GM19438 (cell line): ENCODE measurements around the gene CPZ.

ENCODE experiments used
- ATAC-seq: cut with Tn5 transposase; IDR thresholded peaks from one replicate; pipeline ENCODE4 v1.9.1; 2021; ENCODE audit warnings: low read depth; ENCODE audit not compliant: unreplicated experiment

Gene CPZ

DNA sequence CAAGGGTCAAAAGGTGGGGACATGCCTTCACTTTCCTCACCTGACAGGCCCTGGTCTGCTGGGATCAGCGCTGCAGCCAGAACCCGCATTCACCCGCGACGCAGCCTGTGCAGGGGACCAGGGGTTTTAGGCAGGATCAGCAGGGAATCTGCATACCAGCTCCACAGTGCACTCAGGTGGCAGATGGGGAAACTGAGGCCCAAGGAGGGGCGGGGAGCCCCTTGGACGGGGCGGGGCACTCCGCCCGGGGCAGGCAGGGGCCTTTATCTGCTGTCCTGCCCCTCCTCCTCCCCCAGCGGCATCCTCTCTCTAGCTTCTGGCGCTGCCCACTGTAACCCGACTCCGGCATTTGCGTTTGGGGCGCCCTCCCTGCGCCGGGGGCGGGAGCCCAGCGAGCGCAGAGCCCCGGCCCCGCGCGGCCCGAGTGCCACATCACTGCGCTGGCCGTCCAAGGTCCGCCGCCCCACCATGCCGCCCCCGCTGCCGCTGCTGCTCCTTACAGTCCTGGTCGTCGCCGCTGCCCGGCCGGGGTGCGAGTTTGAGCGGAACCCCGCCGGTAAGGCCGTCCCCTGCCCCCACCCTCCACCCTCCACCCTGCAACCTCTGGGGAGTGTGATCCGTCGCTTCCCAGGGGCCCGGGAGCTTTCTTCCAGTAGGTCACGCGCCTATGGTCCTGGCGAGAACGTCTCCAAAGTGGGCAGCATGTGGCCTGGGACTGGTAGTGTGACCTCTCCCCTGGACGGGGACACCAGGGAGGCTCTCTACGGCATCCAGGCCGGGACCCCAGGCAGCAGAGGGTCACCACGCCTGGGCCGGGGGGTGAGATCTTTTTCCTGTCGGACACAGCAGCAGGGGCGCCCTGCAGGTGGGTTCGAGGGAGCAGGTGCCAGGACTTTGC lies at the start of gene CPZ:
Gene CPZ (plus strand): TSS at position 400 of the 898 bp plus-strand sequence. CDS start 69 bp downstream, at position 469.
- ATAC-seq, result no peak

DNA sequence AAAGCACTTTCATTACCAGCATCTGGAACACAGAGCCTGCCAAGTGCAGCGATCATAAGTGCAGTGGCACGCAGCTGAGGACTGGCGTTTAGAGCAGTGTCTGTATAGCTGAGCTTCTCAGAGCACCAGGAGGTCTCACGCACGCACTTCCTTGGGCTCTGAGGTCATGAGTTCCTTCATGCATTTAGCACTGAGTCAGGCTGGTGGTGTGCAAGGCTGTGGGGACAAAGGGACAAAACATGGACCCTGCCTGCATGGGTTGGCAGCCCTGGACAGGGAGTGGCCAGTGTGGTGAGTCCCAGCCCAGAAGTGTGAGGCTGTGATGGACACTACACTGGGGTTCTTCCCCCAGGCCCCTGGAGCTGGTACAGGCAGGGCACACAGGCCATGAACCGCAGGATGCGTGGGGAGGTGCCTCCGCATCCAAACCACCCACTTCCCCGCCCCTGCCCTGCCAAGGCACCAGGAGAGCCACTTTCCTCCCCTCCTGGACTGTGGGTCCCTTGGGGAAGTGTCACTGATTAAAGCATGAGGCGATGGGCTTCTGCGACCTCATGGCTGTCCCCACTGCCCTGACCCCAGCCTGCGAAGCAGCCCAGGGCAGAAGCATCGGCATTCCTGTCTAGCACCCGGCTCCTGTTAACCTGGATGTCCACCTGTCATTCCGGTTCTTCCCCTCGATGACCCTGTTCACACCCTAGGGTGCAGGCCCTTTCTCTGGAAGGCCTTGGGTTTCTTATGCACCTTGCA lies 49.6 kb upstream of the CPZ start:
- no peak for ATAC-seq

GRCh38 chr4:8543623-8544022 lies 48.9 kb upstream of the CPZ start:
- ATAC-seq, result no peak

GRCh38 chr4:8544282-8544681 lies 48.3 kb upstream of the CPZ start:
- no peak for ATAC-seq

DNA sequence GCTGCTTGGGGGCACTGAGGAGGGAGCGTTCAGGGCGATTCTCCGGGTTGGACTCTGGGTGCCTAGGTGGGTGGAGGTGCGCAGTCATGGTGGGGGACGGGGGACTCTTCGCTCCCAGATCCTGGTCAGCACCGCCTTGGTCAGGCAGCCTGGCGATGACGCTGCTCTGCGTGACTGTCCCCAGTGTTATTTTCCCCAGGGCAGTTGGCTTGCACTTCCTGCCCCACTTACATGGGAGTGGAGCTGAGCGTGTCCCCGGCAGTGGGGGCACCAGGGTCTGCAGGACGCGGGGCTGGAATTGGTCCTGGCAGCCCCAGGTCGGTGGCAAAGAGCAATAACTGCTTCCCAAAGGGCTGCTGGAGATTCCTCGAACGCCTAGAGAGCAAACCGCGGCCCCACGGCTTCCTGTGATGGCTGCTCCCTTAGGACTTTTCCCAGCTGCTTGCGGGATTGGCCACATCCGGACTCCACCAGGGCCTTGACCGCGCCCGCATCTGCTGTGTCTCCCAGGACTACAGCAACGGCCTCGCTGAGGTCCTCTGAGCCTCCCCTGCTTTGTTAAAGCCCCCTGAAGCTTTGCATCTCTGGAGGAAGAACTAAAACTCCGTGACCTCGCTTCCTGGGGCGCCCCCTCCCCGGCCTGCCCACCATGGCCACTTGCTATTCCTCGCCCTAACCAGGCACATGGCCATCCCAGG lies 47.7 kb upstream of the CPZ start:
- ATAC-seq, result no peak

- ATAC-seq, result no peak
Measured at GRCh38 chr4:8545439-8545765, 47.2 kb upstream of the CPZ start.

- ATAC-seq, result no peak
Measured at GRCh38 chr4:8546766-8547107, 45.8 kb upstream of the CPZ start.

DNA sequence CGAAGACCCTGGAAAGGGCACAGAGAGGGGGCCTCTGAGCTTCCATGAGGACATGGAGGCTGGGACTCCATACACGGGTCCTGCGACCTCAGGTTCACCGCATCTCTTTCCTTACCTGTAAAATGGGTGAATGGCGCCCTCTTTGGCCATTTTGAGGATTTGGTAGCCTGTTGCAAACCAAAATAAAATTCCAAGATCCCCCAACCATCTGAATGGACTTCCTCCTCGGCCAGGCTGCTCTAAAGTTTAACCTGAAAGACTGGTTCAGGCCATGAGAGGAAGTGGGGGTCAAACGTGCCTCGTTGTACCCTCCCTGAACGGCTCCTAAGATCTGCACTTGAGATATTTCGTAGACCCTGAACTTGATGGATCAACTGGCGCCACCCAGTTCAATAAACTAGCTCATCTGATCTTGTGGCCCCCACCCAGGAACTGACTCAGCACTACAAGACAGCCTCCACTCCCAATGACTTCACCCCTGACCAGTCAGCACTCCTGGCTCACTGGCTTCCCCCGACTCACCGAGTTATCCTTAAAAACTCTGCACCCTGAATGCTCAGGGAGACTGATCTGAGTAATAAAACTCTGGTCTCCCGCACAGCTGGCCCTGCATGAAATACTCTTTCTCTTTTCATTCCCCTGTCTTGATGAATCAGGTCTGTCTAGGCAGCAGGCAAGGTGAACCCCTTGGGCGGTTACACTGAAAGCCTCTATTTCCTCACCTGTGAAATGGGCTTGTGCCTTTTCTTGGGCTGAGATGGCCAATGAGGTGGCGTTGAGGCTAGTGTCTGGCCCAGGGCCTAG lies 45.3 kb upstream of the CPZ start:
- ATAC-seq, result no peak

GRCh38 chr4:8547912-8548730 lies 44.4 kb upstream of the CPZ start:
- ATAC-seq, result no peak

GRCh38 chr4:8548731-8549351 lies 43.7 kb upstream of the CPZ start:
- no peak for ATAC-seq

GRCh38 chr4:8549352-8549931 lies 43.1 kb upstream of the CPZ start:
- ATAC-seq, result no peak

DNA sequence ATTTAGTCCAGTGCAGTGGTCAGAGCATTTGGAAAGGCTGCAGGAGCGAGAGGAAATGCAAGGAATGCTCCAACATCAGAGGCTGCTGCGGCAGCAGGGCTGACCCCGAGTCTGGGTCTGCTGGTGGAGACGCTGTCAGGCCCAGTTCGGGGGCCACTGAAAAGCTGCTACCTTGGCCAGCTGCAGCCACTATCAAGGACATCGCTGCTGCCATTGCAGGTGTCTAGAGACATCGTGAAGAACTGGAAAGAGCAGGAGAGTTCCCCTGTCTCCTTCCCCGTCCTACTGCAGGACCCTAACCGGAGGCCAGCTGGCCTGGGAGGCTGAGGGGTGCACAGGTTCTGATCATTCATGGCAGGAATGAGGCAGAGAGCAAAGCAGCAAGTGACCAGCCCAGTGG lies 41.9 kb upstream of the CPZ start:
- no peak for ATAC-seq

- ATAC-seq, result no peak
Measured at GRCh38 chr4:8552024-8552423, 40.5 kb upstream of the CPZ start.

DNA sequence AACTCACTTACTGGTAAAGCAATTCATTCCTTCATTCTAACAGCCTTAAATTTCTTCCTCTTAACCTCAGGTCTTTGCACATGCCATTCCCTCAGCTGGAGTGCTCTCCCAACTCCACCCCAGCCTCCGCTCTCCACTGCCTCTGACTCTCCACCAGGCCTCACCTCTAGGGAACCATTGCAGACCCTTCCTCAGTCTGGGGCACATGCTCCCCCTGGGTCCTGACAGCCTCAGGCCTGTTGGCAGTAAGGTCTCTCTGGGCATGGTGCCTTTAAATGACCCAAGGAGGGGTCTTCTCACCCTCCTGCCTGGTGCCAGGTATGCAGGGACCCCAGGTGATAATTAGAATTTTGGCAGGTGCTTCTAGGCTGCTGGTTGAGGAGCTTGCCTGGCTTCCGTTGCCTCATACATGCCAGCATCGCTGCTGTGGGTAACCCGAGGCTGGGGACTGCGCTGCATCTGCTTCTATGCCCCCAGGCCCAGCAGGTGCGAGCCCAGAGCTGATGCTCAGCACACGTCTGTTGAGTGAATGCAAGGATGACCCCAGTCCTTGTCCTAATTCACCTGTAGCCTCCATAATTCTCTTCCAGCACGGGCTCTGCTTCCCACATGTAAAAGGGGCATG lies 39.9 kb upstream of the CPZ start:
- ATAC-seq, result no peak

DNA sequence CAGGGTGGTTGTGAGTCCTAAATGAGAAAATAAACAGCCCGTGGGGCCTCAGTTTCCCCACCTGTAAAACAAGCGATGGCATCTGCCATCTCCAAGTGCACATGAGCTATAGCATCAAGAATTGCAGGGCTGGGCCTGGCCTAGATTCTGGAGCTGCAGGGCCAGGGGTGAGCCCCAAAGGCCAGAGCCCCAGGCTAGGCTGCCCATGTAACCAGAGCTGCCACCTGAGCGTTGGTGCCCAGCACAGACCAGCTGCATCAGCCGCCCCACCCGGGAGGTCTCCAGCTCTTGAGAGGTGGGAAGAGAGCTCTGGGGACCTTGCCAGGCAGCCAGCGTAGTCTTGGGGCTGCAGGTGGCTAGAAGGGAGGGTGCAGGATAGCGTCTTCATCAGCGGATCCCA lies 39.3 kb upstream of the CPZ start:
- no peak for ATAC-seq

GRCh38 chr4:8553991-8554405 lies 38.6 kb upstream of the CPZ start:
- no peak for ATAC-seq

DNA sequence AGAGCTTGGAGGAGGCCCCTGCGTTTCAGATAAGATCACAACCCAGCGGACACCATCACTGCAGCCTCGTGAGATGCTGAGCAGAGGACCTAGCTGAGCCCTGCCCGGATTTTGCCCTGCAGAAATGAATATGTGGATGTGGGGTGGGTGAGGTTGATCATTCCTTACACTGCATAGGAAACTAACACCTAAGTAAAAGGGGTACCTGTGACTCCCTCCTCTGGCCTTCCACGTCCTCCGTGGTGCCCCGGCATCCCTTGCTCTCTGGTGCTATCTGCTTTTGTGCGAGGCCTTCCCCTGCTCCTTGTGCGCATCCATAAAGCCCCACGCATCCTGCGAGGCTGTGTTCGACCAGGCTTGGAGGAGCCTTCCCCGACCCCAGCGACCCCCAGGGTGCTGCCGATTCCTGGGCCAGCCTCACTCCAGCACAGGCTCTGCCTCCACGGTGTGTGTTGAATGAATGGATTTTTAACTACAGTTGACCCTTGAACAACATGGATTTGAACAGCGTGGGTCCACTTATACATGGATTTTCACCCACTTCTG lies 37.9 kb upstream of the CPZ start:
- ATAC-seq, result no peak

GRCh38 chr4:8555716-8556115 lies 36.8 kb upstream of the CPZ start:
- ATAC-seq, result no peak
